GM19328 (cell line): ENCODE measurements around the gene VSTM2B.
"Not testable (repeated sequence)": the region's sequence is repeated elsewhere in the genome, so short reads cannot be mapped to it uniquely, and the experiment has no call there.

ENCODE experiments used
- ATAC-seq: cut with Tn5 transposase; IDR thresholded peaks from one replicate; pipeline ENCODE4 v1.9.1; 2021; ENCODE audit warnings: mild to moderate bottlenecking, moderate library complexity; ENCODE audit not compliant: unreplicated experiment

The VSTM2B gene

DNA sequence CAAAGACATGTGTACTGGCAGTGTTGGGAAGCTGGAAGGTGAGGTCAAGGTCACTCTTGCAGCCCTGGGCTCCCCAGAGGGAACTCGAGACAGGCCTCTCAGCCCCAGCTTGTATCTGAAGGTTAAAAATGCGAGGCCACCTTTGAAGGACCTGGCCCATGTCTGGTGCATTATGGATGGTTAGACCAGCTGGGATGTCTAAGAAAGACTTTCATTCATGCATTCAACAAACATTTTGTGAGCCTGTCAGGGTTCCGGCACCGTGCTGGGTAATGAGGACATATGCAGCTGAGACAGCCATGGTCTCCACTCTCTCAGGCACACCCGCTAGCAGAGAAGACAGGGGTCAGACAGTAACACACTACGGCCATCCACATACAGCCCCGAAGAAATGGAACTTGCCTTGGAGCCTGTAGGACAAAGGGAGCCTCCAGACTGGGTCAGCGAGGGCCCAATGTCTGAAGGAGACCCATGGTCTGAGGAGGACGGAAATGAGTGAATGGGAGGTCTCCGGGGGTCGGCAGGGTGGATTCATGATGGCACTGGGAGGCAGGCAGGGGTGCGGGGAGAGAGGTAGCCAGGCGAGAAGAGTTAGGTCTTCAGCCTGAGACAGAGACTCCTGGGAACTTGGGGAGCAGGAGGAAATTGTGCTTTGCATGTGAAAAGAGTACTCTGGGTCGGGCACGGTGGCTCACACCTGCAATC lies 19.0 kb downstream of the VSTM2B start:
- no peak for ATAC-seq

- not testable (repeated sequence) for ATAC-seq
Observed at GRCh38 chr19:29545447-29545846, 19.7 kb downstream of the VSTM2B start.

DNA sequence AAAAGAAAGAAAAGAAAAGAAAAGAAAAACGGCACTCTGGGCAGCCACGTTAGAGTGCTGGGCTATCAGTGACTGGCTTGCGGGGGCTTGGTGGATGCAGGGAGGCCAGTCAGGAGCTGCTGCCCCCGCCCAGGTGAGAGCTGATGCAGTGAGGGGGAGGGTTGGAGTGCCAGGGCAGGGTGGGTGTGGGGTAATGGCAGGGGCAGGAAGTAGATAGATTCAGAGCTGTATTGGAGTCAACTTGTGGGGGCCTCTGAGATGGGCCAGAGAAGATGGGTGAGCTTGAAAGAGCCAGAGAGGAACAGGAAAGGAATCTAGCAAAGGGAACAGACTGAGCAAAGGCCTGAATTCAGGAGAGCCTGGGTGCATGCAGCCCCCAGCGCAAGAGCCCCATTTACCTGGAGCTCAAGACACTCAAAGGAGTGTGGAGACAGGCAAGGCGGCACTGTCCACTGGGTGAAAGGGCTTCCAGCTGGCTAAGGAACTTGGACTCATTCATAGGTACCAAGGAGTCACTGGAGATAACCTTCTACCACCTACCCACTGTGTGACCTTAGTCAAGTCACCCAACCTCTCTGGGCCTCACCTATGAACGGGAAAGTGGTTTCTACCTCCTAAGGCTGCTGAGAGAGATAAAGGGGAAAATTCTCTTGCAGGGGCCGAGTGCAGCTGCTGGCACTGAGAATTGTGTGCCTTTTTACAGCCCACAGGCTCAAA lies 20.2 kb downstream of the VSTM2B start:
- ATAC-seq, result no peak

DNA sequence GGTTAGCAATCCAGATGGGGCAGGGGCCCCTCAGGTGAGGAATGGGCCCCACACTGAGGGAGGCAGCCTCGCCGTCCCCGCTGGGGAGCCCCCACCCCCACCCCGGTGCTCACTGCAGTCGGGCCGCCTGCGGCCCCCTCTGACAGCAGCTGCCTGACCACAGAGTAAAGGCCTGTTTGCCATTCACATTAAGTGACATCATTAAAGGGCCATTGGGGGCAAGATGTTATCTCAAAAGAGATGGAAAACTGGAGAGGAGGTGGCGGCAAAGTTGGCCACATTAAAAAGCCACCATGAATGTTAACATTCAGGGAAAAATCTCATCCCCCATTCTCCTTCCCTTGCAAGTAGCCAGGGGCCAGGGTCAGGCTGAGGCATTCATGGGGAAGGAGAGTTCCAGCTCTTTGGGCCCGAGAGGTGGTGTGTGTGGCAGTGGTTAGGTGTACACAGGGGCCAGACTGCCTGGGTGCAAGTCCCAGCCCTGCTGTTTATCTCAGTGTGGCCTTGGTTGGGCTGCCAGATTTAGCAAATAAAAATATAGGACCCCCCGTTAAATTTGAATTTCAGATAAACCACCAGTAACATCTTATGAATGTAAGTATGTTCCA lies 20.9 kb downstream of the VSTM2B start:
- ATAC-seq, result no peak

- no peak for ATAC-seq
Observed at GRCh38 chr19:29547361-29547960, 21.7 kb downstream of the VSTM2B start.

DNA sequence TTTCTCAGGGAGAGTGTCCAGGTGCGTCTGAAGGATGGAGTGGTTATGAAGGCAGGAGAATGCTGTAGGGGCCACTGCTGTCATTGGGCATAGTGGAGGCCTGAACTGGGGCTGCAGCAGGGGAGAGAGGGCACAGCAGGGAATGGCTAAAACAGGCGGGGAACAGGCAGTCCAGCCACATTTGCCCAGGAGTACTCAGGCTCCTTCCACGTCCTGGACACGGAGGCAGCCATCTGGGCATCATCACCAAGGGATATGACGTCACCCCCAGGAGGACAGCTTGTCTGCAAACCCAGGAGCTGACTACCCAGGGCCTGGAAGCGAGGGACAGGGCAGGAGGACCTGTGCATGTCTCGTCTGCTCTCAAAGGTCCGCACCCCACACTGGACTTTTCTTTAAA lies 22.2 kb downstream of the VSTM2B start:
- ATAC-seq, result no peak

- no peak for ATAC-seq
Observed at GRCh38 chr19:29548483-29549085, 22.8 kb downstream of the VSTM2B start.

- ATAC-seq, result no peak
Observed at GRCh38 chr19:29549105-29550070, 23.6 kb downstream of the VSTM2B start.

GRCh38 chr19:29550896-29551295 lies 25.1 kb downstream of the VSTM2B start:
- ATAC-seq, result no peak

DNA sequence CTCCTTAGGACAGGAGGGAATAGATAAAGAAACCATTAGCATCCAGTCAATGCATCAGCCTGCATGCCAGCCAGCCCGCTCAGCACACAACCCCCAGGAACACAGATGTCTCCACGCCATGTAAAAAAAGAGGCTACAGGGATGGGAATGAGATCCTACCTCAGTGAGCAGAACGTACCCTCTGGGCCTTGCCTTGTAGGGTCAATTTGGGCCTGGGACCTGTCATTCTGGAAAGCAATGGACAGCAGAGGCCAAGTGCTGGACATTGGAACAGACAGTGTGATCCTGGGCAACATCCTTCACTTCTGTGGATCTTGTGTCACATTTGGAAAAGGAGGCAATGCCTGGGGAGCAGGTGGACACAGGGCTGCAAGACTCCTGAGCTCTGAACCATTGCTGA lies 26.0 kb downstream of the VSTM2B start:
- no peak for ATAC-seq

DNA sequence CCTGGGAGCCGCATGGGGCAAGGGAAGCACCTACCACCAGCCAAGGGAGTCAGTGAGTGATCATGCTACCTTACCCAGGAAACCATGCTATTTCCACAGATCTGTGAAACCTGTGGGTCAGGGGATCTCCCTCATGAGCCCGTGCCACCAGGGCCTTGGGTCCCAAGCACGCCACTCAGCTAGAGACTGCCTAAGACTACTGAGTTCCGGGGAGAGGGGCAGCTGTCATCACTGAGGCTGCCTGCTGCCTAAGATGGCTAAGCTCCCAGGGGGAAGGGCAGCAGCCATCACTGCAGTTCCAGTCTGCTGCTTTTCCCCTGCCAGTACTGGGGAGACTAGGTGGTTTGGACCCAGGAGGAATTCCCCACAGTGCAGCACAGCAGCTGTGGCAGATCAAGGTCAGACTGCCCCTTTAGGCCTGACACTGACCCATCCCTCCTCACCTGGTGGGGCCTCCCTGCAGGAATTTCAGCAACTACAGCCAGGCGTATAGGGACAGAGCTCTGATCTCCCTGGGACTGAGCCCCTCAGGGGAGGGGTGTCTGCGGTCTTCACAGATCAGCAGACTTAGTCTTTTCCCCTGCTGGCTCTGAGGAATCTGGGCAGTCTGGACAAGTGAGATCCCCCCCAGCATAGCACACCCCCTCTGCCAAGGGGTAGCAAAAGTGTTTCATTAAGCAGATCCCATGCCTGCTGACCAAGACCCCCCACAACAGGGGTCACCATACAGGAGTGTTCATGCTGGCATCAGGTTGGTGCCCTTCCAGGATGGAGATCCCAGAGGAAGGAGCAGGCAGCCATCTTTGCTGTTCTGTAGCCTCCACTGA lies 26.9 kb downstream of the VSTM2B start:
- no peak for ATAC-seq

DNA sequence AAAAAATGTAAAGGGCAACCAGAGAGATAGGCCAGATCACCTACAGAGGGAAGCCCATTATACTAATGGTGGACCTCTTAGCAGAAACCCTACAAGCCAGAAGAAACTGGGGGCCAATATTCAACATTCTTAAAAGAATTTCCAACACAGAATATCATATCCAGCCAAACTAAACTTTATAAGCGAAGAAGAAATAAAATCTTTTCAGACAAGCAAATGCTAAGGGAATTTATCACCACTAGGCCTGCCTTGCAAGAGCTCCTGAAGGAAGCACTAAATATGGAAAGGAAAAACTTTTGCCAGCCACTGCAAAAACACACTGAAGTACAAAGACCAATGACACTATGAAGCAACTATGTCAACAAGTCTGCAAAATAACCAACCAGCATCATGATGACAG lies 28.4 kb downstream of the VSTM2B start:
- ATAC-seq, result no peak

GRCh38 chr19:29559110-29559509 lies 33.3 kb downstream of the VSTM2B start:
- ATAC-seq, result not testable (repeated sequence)

- ATAC-seq, result no peak
Observed at GRCh38 chr19:29559743-29560142, 33.9 kb downstream of the VSTM2B start.

DNA sequence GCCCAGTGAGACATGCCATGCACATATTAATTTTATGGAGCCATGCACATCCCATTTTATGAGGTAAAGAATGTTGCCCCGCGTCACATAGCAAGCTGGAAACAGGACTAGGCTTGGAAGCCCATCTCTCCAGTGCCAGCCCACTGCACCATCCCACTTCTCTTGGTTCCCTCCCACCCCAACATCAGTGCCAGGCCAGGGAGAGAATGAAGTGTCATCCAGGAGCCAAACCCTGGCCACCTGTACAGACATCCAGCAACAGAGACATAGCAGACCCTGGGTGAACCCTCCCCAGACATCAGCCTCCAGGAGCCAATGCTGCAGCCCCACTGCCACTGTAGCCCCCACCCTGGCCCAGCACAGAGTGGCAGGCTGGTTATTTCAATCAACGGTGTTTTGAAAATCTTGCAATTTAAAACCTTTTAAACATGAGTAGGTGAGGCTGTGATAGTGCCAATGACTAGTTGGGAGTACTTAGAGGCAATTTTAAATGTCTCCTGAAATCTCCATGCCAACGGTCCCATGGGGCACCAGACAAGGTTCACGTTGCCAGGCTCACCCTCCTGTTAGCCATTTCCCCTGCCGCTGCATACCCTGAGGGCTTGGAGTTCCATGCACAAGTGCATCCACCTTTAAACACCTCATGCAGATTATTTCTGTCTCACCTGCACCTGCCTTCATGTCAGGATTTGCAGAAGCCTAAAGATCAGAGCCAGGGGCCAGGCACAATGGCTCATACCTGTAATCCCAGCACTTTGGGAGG lies 34.7 kb downstream of the VSTM2B start:
- no peak for ATAC-seq

DNA sequence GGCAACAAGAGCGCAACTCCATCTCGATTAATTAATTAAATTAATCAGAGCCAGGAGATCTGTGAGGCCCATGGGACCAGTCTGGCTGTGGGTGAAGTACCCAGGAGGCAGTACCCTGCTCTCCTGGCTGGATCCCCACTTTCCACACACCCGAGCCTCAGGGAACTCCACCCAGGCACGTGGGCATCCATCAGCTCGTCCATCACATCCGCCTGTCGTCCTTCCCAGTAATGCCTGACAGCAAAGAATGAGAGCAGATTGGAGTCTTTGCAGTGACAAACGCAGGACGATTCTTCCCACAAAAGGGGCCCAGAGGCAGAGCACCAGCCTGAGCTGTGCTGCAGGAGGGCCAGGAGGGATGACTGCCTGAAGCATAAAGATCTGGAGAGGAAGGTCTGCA lies 35.8 kb downstream of the VSTM2B start:
- no peak for ATAC-seq

DNA sequence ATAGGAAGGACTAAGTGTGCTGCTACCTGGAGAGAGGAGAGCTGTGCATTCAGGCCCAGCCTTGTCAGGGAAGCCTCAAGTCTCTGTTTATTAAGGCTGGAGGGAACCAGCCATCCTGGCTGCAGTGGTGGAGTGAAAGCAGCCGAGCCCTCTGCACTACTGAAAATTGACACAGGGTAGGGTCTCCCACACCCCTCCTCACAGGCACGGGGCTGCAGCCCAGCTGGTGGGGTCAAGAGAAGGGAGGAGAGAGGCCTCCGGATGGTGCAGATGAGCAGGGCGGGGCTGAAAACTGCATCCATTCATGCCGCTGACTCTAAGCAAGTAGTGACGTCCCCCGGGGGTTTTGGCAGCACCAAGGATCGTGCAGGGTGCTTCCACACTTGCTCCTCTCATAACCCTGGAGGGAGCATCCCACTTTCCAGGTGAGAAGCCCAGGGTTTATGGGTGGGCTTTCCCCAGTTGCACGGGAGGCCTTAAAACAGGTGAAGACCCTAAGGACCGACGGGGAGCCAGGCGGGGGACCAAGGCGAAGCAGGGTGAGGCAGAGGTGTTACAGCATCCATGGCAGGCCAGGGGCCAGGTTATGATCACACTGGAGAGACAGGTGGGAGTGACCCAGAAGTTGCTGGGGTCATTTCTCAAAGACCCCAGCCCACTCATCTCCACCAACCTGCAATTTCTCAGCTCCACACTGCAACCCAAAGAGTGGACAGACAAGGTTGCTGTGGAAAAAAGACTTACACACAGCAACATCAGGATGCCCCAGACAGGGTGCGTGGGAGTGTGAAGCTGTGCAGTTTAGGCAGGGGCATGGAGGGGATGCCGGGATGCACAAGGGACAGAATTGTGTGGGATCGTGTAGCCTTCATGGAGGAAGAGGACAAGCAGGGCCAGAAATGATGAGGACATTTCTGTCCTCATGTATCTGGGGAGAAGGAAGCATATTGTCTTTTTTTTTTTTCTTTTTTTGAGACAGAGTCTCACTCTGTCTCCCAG lies 36.8 kb downstream of the VSTM2B start:
- ATAC-seq, result no peak
